Neural cell (in vitro differentiated cells): ENCODE measurements around the gene FOXE1. TPM values are rescaled to one million over a fixed set of nuclear protein-coding genes. Genes with fewer than 3 reads are reported as not detected.

Source experiments
- H2AFZ ChIP-seq: fragments of 200-600, 300-800 bp; sonication (generic), shearing (Covaris generic); 2 replicates; pipeline ENCODE4 v1.6.0; 2014; ENCODE audit warnings: low read depth, mild to moderate bottlenecking, antibody characterized with exemption, low read length, moderate library complexity
- H3F3A ChIP-seq: fragments of 200-600 bp; shearing (Covaris generic); 2 replicates; pipeline ENCODE4 v1.6.1; 2016; ENCODE audit warnings: mild to moderate bottlenecking, moderate library complexity, mixed read lengths, antibody characterized with exemption, low read length; ENCODE audit not compliant: insufficient read depth, poor library complexity, severe bottlenecking
- H3K27ac ChIP-seq: fragments of 200-600, 300-800 bp; sonication (generic), shearing (Covaris generic); 2 replicates; pipeline ENCODE4 v1.5.1; 2014; ENCODE audit warnings: mild to moderate bottlenecking, low read length, moderate library complexity
- H3K27me3 ChIP-seq: fragments of 300-800, 200-600 bp; sonication (generic), shearing (Covaris generic); 2 replicates; pipeline ENCODE4 v1.6.0; 2014; ENCODE audit warnings: mild to moderate bottlenecking, low read depth, low read length, moderate library complexity; ENCODE audit not compliant: insufficient read depth
- H3K36me3 ChIP-seq: fragments of 300-800, 200-600 bp; sonication (generic), shearing (Covaris generic); 2 replicates; pipeline ENCODE4 v1.5.1; 2014; ENCODE audit warnings: mild to moderate bottlenecking, antibody characterized with exemption, low read length, moderate library complexity; ENCODE audit not compliant: insufficient read depth
- H3K4me2 ChIP-seq: fragments of 300-800, 200-600 bp; sonication (generic), shearing (Covaris generic); 2 replicates; pipeline ENCODE4 v1.6.0; 2014; ENCODE audit warnings: mild to moderate bottlenecking, low read length
- H3K4me3 ChIP-seq: fragments of 300-800, 200-600 bp; sonication (generic), shearing (Covaris generic); 2 replicates; pipeline ENCODE4 v1.5.1; 2014; ENCODE audit warnings: mild to moderate bottlenecking, low read length, moderate library complexity
- H3K79me2 ChIP-seq: fragments of 200-600 bp; shearing (Covaris generic); replicated peaks from 2 replicates; pipeline ENCODE4 v1.6.0; 2014; ENCODE audit warnings: mild to moderate bottlenecking, low read length, moderate library complexity; ENCODE audit not compliant: insufficient read depth
- H3K9ac ChIP-seq: fragments of 300-800, 200-600 bp; sonication (generic), shearing (Covaris generic); 2 replicates; pipeline ENCODE4 v1.6.1; 2016; ENCODE audit warnings: mild to moderate bottlenecking, low read length, mixed read lengths
- H3K9me2 ChIP-seq: fragments of 200-600 bp; shearing (Covaris generic); 2 replicates; pipeline ENCODE4 v1.6.1; 2016; ENCODE audit warnings: mild to moderate bottlenecking, low read length, mixed read lengths; ENCODE audit not compliant: insufficient read depth
- H3K9me3 ChIP-seq: fragments of 200-600, 300-800 bp; sonication (generic), shearing (Covaris generic); 2 replicates; pipeline ENCODE4 v1.6.1; 2016; ENCODE audit warnings: mild to moderate bottlenecking, mixed run types, low read length, moderate library complexity, mixed read lengths
- H4K20me1 ChIP-seq: fragments of 200-600 bp; shearing (Covaris generic); 2 replicates; pipeline ENCODE4 v1.6.1; 2016; ENCODE audit warnings: mild to moderate bottlenecking, mixed run types; ENCODE audit not compliant: insufficient read depth
- EP300 ChIP-seq: fragments of 450-650 bp; conservative IDR thresholded peaks from 2 replicates; pipeline ENCODE4 v1.6.1; 2014; ENCODE audit warnings: antibody characterized with exemption, mild to moderate bottlenecking, moderate library complexity; ENCODE audit not compliant: poor library complexity, severe bottlenecking
- EZH2 ChIP-seq: fragments of 200-600, 300-800 bp; shearing (Covaris generic), sonication (generic); IDR thresholded peaks from 2 replicates; pipeline ENCODE4 v1.6.1; 2014; ENCODE audit warnings: antibody characterized with exemption, low read length, borderline replicate concordance, mild to moderate bottlenecking; ENCODE audit not compliant: insufficient read depth, poor library complexity, severe bottlenecking
- MXI1 ChIP-seq: fragments of 450-650 bp; conservative IDR thresholded peaks from 2 replicates; pipeline ENCODE4 v1.6.1; 2014; ENCODE audit warnings: antibody characterized with exemption, mild to moderate bottlenecking; ENCODE audit not compliant: poor library complexity, severe bottlenecking
- POLR2AphosphoS5 ChIP-seq: IDR thresholded peaks from 2 replicates; pipeline ENCODE4 v1.6.1; 2012
- RAD21 ChIP-seq: fragments of 450-650 bp; conservative IDR thresholded peaks from 2 replicates; pipeline ENCODE4 v1.6.1; 2014; ENCODE audit warnings: antibody characterized with exemption, mild to moderate bottlenecking, moderate library complexity
- SMC3 ChIP-seq: fragments of 450-650 bp; conservative IDR thresholded peaks from 2 replicates; pipeline ENCODE4 v1.6.1; 2014; ENCODE audit warnings: antibody characterized with exemption, mild to moderate bottlenecking, moderate library complexity; ENCODE audit not compliant: poor library complexity
- TAF1 ChIP-seq: IDR thresholded peaks from 2 replicates; pipeline ENCODE4 v1.6.1; 2012; ENCODE audit warnings: low read depth
- polyA plus RNA-seq: library from polyadenylated mRNA; depleted of rRNA; stranded (reverse); fragments of >200 nt; gene quantifications from 2 replicates; pipeline ENCODE4 v1.2.3, GENCODE V29; 2014
- TF ChIP-seq, protein P1 (sequence below): fragments of 450-650 bp; IDR thresholded peaks from 2 replicates; pipeline ENCODE4 v1.5.1; 2014; ENCODE audit warnings: antibody characterized with exemption, mild to moderate bottlenecking, moderate library complexity; ENCODE audit not compliant: poor library complexity, severe bottlenecking
- TF ChIP-seq, protein P2 (sequence below): IDR thresholded peaks from 2 replicates; pipeline ENCODE4 v1.6.1; 2012; ENCODE audit warnings: borderline replicate concordance

Gene FOXE1
- polyA plus RNA-seq, 1 donor from 2014 or later, result not detected

DNA sequence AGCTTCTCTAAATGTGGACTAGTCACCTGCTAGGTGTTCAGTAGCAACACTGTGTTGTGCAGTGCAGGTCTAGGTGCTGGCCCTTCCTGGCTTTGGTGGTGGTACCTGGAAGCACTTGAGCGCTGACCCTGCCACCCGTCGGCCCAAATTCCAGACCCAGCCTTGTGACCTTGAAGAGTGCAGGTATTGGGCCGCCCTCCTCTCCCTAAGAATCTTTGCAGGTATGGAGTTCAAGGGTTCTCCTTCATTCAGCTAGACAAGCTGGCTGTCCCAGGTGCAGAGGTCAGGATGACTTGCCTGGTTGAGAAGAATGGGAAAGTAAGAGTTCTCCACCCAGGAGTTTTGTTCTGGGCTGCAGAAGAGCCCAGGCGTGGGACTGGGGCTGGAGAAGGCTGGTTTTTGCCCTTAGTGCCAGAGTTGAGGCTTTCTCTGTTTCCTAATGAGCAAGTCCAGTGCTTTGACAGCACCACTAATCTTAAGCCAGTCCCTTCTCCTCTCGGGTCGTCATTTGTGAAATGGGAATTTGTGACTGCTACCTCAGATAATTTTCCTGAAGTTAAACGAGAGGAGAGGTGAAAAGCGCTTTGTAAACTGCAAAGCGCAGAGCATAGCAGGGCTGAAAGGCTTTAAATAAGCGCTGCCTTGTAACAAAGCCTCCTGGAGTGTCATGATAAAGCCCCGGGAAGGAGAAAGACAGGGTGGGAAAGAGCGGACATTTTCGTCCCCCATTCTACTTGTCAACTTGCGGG is 4.0 kb downstream of the FOXE1 start:
- Histone ChIP-seq H3F3A (no peaks in the 10 kb centered on the region), H4K20me1 (no peaks in the 10 kb centered on the region), H3K9me2 (no peaks in the 10 kb centered on the region), H3K27ac (no peak overlapping the region), H3K9me3 (no peaks in the 10 kb centered on the region), H3K27me3 (peaks cover 90% of the 10 kb centered on the region), H3K4me3 (peak overlapping the region; percentile 64), H3K9ac (no peak overlapping the region), H3K4me2 (peak overlapping the region; percentile 41), H2AFZ (no peak overlapping the region), H3K79me2 (no peaks in the 10 kb centered on the region), H3K36me3 (no peaks in the 10 kb centered on the region)
- TF ChIP-seq TAF1 (no peak), EZH2 (no peak), POLR2AphosphoS5 (no peak), RAD21 (no peak)
- TF ChIP-seq, protein P1, sequence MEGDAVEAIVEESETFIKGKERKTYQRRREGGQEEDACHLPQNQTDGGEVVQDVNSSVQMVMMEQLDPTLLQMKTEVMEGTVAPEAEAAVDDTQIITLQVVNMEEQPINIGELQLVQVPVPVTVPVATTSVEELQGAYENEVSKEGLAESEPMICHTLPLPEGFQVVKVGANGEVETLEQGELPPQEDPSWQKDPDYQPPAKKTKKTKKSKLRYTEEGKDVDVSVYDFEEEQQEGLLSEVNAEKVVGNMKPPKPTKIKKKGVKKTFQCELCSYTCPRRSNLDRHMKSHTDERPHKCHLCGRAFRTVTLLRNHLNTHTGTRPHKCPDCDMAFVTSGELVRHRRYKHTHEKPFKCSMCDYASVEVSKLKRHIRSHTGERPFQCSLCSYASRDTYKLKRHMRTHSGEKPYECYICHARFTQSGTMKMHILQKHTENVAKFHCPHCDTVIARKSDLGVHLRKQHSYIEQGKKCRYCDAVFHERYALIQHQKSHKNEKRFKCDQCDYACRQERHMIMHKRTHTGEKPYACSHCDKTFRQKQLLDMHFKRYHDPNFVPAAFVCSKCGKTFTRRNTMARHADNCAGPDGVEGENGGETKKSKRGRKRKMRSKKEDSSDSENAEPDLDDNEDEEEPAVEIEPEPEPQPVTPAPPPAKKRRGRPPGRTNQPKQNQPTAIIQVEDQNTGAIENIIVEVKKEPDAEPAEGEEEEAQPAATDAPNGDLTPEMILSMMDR, result no peak

DNA sequence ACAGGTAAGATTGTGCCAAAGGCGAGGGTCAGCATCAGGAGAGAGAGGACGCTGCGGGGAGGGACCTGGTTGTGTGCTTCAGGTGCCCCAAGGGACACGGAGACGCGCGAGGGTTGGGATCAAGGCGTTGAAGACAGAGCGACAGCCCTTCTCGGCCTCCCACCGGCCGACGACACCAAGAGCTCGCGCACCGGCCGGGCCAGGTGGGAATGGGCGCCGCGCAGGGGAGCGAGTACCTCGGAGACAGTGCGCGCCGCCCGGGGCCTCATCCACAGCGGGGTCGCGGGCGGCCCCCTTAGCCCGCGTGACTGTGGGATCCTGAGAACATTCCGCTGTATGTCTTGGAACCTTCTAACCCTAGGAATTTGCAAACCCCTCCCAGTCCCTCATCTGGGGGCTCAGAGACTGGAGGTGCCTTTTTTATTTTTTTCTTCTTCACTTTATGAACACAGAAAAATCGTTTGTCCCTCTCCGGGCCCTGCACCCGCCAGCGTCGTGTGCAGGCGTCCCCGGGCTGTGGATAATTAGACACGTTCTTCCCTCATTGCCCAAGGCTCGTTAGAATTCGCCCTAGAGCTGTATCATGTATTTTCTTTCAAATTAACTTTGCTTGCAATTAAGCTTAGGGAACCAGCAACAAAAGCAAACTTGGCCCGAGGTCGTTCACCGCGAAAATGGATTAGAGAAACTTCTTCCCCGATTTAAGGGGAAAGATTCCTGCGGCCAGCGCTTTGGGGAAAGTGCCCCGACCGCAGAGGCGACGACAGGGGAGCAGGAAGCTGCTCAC is 4.8 kb downstream of the FOXE1 start:
- no peaks in the 10 kb centered on the region for H4K20me1 ChIP-seq
- H3K9me2 ChIP-seq, result no peaks in the 10 kb centered on the region
- no peak overlapping the region for H3K27ac ChIP-seq
- no peaks in the 10 kb centered on the region for H3K9me3 ChIP-seq
- peaks cover 82% of the 10 kb centered on the region for H3K27me3 ChIP-seq
- peak overlapping the region; percentile 64 for H3K4me3 ChIP-seq
- H3F3A ChIP-seq, result no peaks in the 10 kb centered on the region
- no peaks in the 10 kb centered on the region for H3K36me3 ChIP-seq
- H3K79me2 ChIP-seq, result no peaks in the 10 kb centered on the region
- TF ChIP-seq TAF1 (no peak), SMC3 (no peak), MXI1 (no peak), EP300 (no peak), RAD21 (no peak), EZH2 (no peak), POLR2AphosphoS5 (no peak)
- TF ChIP-seq, protein P2, sequence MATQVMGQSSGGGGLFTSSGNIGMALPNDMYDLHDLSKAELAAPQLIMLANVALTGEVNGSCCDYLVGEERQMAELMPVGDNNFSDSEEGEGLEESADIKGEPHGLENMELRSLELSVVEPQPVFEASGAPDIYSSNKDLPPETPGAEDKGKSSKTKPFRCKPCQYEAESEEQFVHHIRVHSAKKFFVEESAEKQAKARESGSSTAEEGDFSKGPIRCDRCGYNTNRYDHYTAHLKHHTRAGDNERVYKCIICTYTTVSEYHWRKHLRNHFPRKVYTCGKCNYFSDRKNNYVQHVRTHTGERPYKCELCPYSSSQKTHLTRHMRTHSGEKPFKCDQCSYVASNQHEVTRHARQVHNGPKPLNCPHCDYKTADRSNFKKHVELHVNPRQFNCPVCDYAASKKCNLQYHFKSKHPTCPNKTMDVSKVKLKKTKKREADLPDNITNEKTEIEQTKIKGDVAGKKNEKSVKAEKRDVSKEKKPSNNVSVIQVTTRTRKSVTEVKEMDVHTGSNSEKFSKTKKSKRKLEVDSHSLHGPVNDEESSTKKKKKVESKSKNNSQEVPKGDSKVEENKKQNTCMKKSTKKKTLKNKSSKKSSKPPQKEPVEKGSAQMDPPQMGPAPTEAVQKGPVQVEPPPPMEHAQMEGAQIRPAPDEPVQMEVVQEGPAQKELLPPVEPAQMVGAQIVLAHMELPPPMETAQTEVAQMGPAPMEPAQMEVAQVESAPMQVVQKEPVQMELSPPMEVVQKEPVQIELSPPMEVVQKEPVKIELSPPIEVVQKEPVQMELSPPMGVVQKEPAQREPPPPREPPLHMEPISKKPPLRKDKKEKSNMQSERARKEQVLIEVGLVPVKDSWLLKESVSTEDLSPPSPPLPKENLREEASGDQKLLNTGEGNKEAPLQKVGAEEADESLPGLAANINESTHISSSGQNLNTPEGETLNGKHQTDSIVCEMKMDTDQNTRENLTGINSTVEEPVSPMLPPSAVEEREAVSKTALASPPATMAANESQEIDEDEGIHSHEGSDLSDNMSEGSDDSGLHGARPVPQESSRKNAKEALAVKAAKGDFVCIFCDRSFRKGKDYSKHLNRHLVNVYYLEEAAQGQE, result no peak
- TF ChIP-seq, protein P1, result no peak
- H2AFZ ChIP-seq, result no peak overlapping the region
- H3K9ac ChIP-seq, result no peak overlapping the region
- peak overlapping the region; percentile 41 for H3K4me2 ChIP-seq
